CD4-positive, alpha-beta T cell (primary cell): Measurements from ENCODE around the gene RELCH. TPM values are rescaled to one million over a fixed set of nuclear protein-coding genes. Genes with fewer than 3 reads are reported as not detected.

ENCODE experiments used
- ATAC-seq: fragments of 200-7000 bp; cut with Tn5 transposase; one replicate; pipeline ENCODE4 v1.10.0; 2022; ENCODE audit warnings: mild to moderate bottlenecking; ENCODE audit not compliant: poor library complexity
- CTCF ChIA-PET: fragments of 350-600 bp; sonication (Branson Sonifier 250); formaldehyde crosslinking; loops from one replicate; lab custom pipeline; 2021; ENCODE audit warnings: antibody characterized with exemption, inconsistent platforms; lab: Charles Lee
- POLR2A ChIA-PET: fragments of 350-600 bp; sonication (Branson Sonifier 250); formaldehyde crosslinking; loops from one replicate; lab custom pipeline; 2021; ENCODE audit warnings: antibody characterized with exemption, inconsistent platforms; lab: Charles Lee
- DNase-seq, 14 experiments: peaks; one replicate each; pipeline ENCODE4 v3.0.0-alpha.2; 2013 to 2020; ENCODE audit warnings: mixed read lengths in 2 of 14
- H3K27ac ChIP-seq, 2 donors: one replicate each; pipeline versions ENCODE4 v1.5.1 to v1.7.0; 2013; ENCODE audit warnings: low read length in 2 of 2, low read depth in 1 of 2, mild to moderate bottlenecking in 1 of 2
- H3K27me3 ChIP-seq, 2 experiments: 1 replicate in 1 of 2; 2 replicates in 1 of 2; pipeline versions ENCODE4 v1.6.1 to v1.7.0; 2013; ENCODE audit warnings: low read length in 2 of 2, control low read depth in 1 of 2, mild to moderate bottlenecking in 1 of 2, moderate library complexity in 1 of 2; ENCODE audit not compliant: insufficient read depth in 2 of 2, control insufficient read depth in 1 of 2
- H3K36me3 ChIP-seq: one replicate; pipeline ENCODE4 v1.6.1; 2013; ENCODE audit warnings: low read length, control low read depth; ENCODE audit not compliant: insufficient read depth
- H3K4me1 ChIP-seq: one replicate; pipeline ENCODE4 v1.6.1; 2013; ENCODE audit warnings: low read length, control low read depth; ENCODE audit not compliant: insufficient read depth
- H3K4me3 ChIP-seq: one replicate; pipeline ENCODE4 v1.5.1; 2013; ENCODE audit warnings: mild to moderate bottlenecking, low read length, moderate library complexity
- H3K9me3 ChIP-seq, 2 experiments: 1 replicate in 1 of 2; 2 replicates in 1 of 2; pipeline versions ENCODE4 v1.6.1 to v1.7.0; 2013; ENCODE audit warnings: low read length in 2 of 2, mild to moderate bottlenecking in 2 of 2, control low read depth in 1 of 2, moderate library complexity in 1 of 2; ENCODE audit not compliant: control insufficient read depth in 1 of 2, insufficient read depth in 1 of 2
- H3K27ac Mint-ChIP-seq: one replicate; pipeline ENCODE4 v1.8.0; 2020; ENCODE audit warnings: mixed read lengths
- H3K27me3 Mint-ChIP-seq: one replicate; pipeline ENCODE4 v1.8.0; 2021; ENCODE audit warnings: mixed read lengths
- H3K36me3 Mint-ChIP-seq: one replicate; pipeline ENCODE4 v1.8.0; 2021; ENCODE audit warnings: low read depth, mixed read lengths
- H3K4me1 Mint-ChIP-seq: one replicate; pipeline ENCODE4 v1.8.0; 2021; ENCODE audit warnings: low read depth, mixed read lengths
- H3K4me3 Mint-ChIP-seq: one replicate; pipeline ENCODE4 v1.8.0; 2020; ENCODE audit warnings: mild to moderate bottlenecking, mixed read lengths
- H3K9me3 Mint-ChIP-seq: one replicate; pipeline ENCODE4 v1.8.0; 2020; ENCODE audit warnings: mixed read lengths
- CTCF ChIP-seq: fragments of 200-600 bp; IDR thresholded peaks from one replicate; pipeline ENCODE4 v1.8.0; 2022; ENCODE audit warnings: antibody characterized with exemption, mild to moderate bottlenecking
- intact Hi-C, 2 experiments: fragments of 100-400 bp; cut with DNase I in 1 of 2; cut with micrococcal nuclease in 1 of 2; formaldehyde crosslinking; loops; one replicate each; pipeline versions ENCODE4 v1.15.1 to v1.9.0; 2023 to 2025; cut with DNase I, micrococcal nuclease
- total RNA-seq, 174 experiments: library from RNA in 2 of 174; stranded (reverse) in 2 of 174; gene quantifications; one replicate each; pipeline ENCODE4 v1.2.3 and lab custom pipeline; 2021 to 2026

Gene RELCH
- total RNA-seq, 2 experiments from 2014 or later: 39.6 to 44.3 TPM

GRCh38 chr18:62354151-62354550 is 167.1 kb downstream of the RELCH start:
- Mint-ChIP-seq H3K27ac (no peak overlapping the region), H3K27me3 (no peaks in the 10 kb centered on the region), H3K9me3 (no peaks in the 10 kb centered on the region), H3K4me1 (no peaks in the 10 kb centered on the region), H3K36me3 (no peaks in the 10 kb centered on the region), H3K4me3 (no peak overlapping the region)
- POLR2A ChIA-PET: no interaction called here
- Histone ChIP-seq H3K36me3 (no peaks in the 10 kb centered on the region), H3K27ac (no peak overlapping the region), H3K27me3 (peaks cover 0 to 3% of the 10 kb centered on the region in 2 experiments), H3K4me3 (no peak overlapping the region), H3K4me1 (no peaks in the 10 kb centered on the region), H3K9me3 (no peaks in the 10 kb centered on the region)
- no peak for TF ChIP-seq CTCF
- peak in 1 of 14 experiments; percentile 35 for DNase-seq
- intact Hi-C loops: no loop called here
- no peak for ATAC-seq
- CTCF ChIA-PET: no interaction called here

GRCh38 chr18:62357079-62357719 is 170.1 kb downstream of the RELCH start:
- H3K36me3 Mint-ChIP-seq: no peaks in the 10 kb centered on the region
- H3K4me1 Mint-ChIP-seq: no peaks in the 10 kb centered on the region
- ATAC-seq (no peak), DNase-seq (no peak)
- no peaks in the 10 kb centered on the region for H3K9me3 ChIP-seq
- no peak overlapping the region for H3K27ac Mint-ChIP-seq
- H3K27ac ChIP-seq: no peak overlapping the region
- no peak overlapping the region for H3K4me3 ChIP-seq
- no peak overlapping the region for H3K4me3 Mint-ChIP-seq
- no peaks in the 10 kb centered on the region for H3K4me1 ChIP-seq
- ChIA-PET CTCF (interaction anchor here (1.0 kb wide), 1 partner anchor 69 kb away, joined by 3 read pairs; no protein-coding TSS in a partner anchor), POLR2A (no interaction called here)
- no peaks in the 10 kb centered on the region for H3K27me3 ChIP-seq
- H3K36me3 ChIP-seq: no peaks in the 10 kb centered on the region
- no peaks in the 10 kb centered on the region for H3K27me3 Mint-ChIP-seq
- TF ChIP-seq CTCF: no peak
- no peaks in the 10 kb centered on the region for H3K9me3 Mint-ChIP-seq
- intact Hi-C loops: no loop called here

Other genes with a start within 250 kb of the RELCH start
- gene PIGN, start 199 bp upstream of the RELCH start, total RNA-seq: 10 to 100 TPM in 1 of 2 experiments, 1 to 10 TPM in 1; 9.6 to 11.7 TPM
- 1 to 10 TPM; 1.7 TPM for gene TNFRSF11A, start 138.1 kb downstream of the RELCH start, total RNA-seq